SJSA1 (cell line): ENCODE data around the gene STRN4. TPM values are rescaled to one million over a fixed set of nuclear protein-coding genes. Genes with fewer than 3 reads are reported as not detected.
"Not testable (repeated sequence)": the region's sequence is repeated elsewhere in the genome, so short reads cannot be mapped to it uniquely, and the experiment has no call there.

ENCODE experiments used
- DNase-seq, 2 experiments: peaks; one replicate each; pipeline ENCODE4 v3.0.0-alpha.2; 2015 to 2020; ENCODE audit warnings: low spot score in 2 of 2, low read depth in 1 of 2
- H3K27ac ChIP-seq: fragments of 250-450 bp; sonication (Bioruptor Pico); 2 replicates; pipeline ENCODE4 v1.5.1; 2020; ENCODE audit warnings: mild to moderate bottlenecking, moderate library complexity
- H3K27me3 ChIP-seq: fragments of 250-450 bp; sonication (Bioruptor Pico); replicated peaks from 2 replicates; pipeline ENCODE4 v1.5.1; 2020; ENCODE audit warnings: mild to moderate bottlenecking, moderate library complexity
- H3K36me3 ChIP-seq: fragments of 250-450 bp; sonication (Bioruptor Pico); 2 replicates; pipeline ENCODE4 v1.5.1; 2020; ENCODE audit warnings: mild to moderate bottlenecking
- H3K4me1 ChIP-seq: fragments of 250-450 bp; sonication (Bioruptor Pico); replicated peaks from 2 replicates; pipeline ENCODE4 v1.6.1; 2021; ENCODE audit warnings: mild to moderate bottlenecking
- H3K4me3 ChIP-seq: fragments of 250-450 bp; sonication (Bioruptor Pico); 2 replicates; pipeline ENCODE4 v1.5.1; 2020; ENCODE audit warnings: mild to moderate bottlenecking
- H3K9me3 ChIP-seq: fragments of 250-450 bp; sonication (Bioruptor Pico); replicated peaks from 2 replicates; pipeline ENCODE4 v1.5.1; 2020; ENCODE audit warnings: mild to moderate bottlenecking
- total RNA-seq: library from RNA; depleted of rRNA; stranded (reverse); fragments of >200 nt; shearing (Covaris generic); gene quantifications from 2 replicates; pipeline ENCODE4 v1.2.3, GENCODE V29; 2014

Gene STRN4
- total RNA-seq, 1 experiment from 2014 or later = 91.1 TPM

DNA sequence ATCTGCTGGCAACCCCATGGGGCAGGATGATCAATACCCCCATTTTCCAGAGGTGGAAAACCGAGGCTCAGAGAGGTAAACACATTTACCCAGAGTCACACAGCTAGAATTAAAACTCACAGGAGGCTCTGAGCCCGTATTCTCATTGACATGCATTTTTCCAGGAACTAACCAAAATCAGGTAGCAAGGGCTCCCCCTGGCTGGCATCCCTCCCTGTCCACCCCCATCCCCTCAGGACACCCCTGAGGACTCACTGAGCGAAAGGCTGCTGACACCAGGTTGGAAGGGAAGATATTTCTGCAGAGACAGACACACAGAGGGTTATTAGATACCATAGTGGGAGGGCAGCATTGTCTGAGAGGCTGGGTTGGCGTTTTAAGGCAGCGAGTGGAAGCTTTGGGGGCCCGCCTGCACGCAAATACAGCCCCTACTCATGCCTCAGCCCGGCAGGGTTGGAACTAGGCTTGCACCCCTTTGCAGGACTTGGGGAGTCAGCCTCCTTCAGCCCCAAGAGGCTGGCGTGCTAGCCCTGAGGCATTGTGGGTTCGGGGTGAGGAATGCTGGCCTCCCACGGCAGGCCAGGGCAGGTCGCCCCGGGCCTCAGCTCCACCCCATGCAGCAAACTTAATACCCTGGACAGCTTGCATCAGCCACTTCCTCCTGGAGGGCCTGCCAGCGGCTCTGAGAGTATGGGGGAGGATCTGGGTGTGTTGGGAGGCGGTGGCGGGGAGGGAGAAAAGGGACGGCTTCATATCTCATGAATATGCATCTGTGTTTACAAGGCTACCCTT, 38.2 kb upstream of the STRN4 start:
- Histone ChIP-seq H3K27ac (peak overlapping the region; percentile 90), H3K4me3 (peak overlapping the region; percentile 13; the same call in 1 of the 2 replicates), H3K27me3 (no peaks in the 10 kb centered on the region), H3K4me1 (peaks cover 32% of the 10 kb centered on the region), H3K9me3 (no peaks in the 10 kb centered on the region), H3K36me3 (peaks cover 77% of the 10 kb centered on the region)
- peak; percentile 58 to 82 for DNase-seq

DNA sequence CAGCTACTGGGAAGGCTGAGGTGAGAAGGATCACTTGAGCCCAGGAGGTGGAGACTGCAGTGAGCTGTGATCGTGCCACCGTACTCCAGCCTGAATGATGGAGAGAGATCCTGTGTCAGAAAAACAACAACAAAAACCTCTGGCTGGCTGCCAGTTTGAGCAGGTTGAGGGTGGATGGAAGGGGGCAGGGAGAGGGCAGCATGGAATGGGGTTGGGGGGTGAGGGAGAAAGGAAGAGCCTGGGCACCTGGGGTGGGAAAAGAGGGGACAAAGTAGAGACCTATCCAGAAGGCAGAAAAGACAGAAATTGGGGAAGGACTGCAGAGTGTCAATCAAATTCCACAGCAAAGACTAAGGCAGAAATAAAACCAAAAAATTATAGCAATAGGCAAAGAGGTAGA, 37.4 kb upstream of the STRN4 start:
- Histone ChIP-seq H3K27me3 (no peaks in the 10 kb centered on the region), H3K4me1 (peaks cover 32% of the 10 kb centered on the region), H3K9me3 (no peaks in the 10 kb centered on the region), H3K36me3 (peaks cover 84% of the 10 kb centered on the region), H3K27ac (no peak overlapping the region), H3K4me3 (no peak overlapping the region)
- DNase-seq = no peak

DNA sequence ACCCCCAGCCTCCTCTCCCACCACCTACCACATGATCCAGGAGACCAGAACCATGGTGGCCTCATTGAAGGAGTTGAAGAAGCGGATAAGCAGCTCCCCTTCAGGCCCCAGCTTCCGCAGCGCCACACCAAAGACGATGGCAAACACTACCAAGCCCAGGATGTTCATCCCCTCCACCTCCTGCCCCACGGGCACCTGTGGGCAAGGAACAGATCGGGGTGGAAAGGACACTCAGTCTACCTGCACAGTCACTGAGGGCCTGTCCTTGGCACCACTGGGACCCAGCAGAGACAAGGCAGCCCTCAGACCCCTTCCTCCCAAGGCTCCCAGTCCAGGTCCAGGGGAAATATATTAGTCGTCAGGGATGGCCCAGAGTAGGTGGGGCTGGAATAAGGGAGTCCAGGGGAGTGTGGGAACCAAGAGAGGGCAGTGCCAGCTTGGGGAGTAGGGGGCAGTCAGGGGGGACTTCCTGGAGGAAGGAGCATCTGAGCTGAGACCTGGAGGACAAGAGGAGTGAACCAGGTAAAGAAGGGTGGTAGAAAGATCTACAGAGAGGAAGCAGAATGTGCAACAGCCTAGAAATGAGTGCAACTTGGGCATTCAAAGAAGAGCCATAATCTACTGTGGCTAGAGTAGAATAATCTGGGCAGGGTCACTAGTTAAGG, 36.2 kb upstream of the STRN4 start:
- H3K4me3 ChIP-seq = no peak overlapping the region
- peaks cover 32% of the 10 kb centered on the region for H3K4me1 ChIP-seq
- no peak overlapping the region for H3K27ac ChIP-seq
- H3K36me3 ChIP-seq = peaks cover 92% of the 10 kb centered on the region
- H3K27me3 ChIP-seq = no peaks in the 10 kb centered on the region
- DNase-seq = no peak
- no peaks in the 10 kb centered on the region for H3K9me3 ChIP-seq

- peaks cover 83% of the 10 kb centered on the region for H3K36me3 ChIP-seq
- H3K4me3 ChIP-seq, H3K27me3 ChIP-seq, DNase-seq, H3K9me3 ChIP-seq, H3K4me1 ChIP-seq, H3K27ac ChIP-seq: not testable (repeated sequence)
These were observed 31.9 kb upstream of the STRN4 start for GRCh38 chr19:46777956-46778645.

GRCh38 chr19:46776927-46777911, 31.0 kb upstream of the STRN4 start:
- Histone ChIP-seq H3K27ac (no peak overlapping the region), H3K27me3 (no peaks in the 10 kb centered on the region), H3K36me3 (peaks cover 75% of the 10 kb centered on the region), H3K4me1 (no peaks in the 10 kb centered on the region; the same call in 1 of the 2 replicates), H3K4me3 (no peak overlapping the region), H3K9me3 (no peaks in the 10 kb centered on the region)
- no peak for DNase-seq

- Histone ChIP-seq H3K9me3 (no peaks in the 10 kb centered on the region), H3K4me1 (peaks cover 3% of the 10 kb centered on the region; the same call in 1 of the 2 replicates), H3K4me3 (no peak overlapping the region), H3K27me3 (no peaks in the 10 kb centered on the region), H3K27ac (no peak overlapping the region), H3K36me3 (peaks cover 62% of the 10 kb centered on the region)
- DNase-seq = no peak
These were observed 29.5 kb upstream of the STRN4 start for GRCh38 chr19:46775642-46776258.

GRCh38 chr19:46773018-46773399, 26.8 kb upstream of the STRN4 start:
- Histone ChIP-seq H3K4me1 (peaks cover 3% of the 10 kb centered on the region; the same call in 1 of the 2 replicates), H3K27ac (no peak overlapping the region), H3K4me3 (no peak overlapping the region), H3K9me3 (no peaks in the 10 kb centered on the region), H3K36me3 (peaks cover 34% of the 10 kb centered on the region), H3K27me3 (no peaks in the 10 kb centered on the region)
- no peak for DNase-seq

DNA sequence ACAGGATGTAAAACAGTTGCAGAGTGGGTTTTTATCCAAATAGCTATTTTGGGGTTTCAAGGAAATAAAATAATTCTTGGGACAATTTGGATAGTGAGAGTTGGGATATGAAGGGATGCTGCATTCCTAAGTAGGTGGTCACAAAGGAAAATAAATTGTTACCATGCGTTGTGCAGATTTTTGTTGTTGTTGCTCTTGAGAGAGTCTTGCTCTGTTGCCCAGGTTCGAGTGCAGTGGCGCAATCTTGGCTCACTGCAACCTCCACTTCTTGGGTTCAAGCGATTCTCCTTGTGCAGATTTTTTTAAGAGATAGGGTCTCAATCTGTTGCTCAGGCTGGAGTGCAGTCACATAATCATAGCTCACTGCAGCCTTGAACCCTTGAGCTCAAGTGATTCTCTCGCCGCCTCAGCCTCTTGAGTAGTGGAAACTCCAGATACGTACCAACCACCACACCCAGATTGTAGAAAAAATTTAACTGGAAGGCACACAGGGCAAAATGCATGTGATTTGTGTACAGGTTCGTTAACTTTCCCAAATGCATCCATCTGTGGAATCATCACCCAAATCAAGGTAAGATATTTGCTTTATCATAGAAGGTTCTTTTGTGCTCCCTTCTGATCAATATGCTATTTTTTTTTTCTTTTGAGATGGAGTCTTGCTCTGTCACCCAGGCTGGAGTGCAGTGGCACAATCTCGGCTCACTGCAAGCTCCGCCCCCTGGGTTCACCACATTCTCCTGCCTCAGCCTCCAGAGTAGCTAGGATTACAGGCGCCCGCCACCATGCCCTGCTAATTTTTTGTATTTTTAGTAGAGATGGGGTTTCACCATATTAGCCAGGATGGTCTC, 26.1 kb upstream of the STRN4 start:
- Histone ChIP-seq H3K27ac (no peak overlapping the region), H3K36me3 (peaks cover 30% of the 10 kb centered on the region), H3K9me3 (no peaks in the 10 kb centered on the region), H3K4me1 (peaks cover 3% of the 10 kb centered on the region; the same call in 1 of the 2 replicates), H3K27me3 (no peaks in the 10 kb centered on the region), H3K4me3 (no peak overlapping the region)
- no peak for DNase-seq

GRCh38 chr19:46768746-46769145, 22.5 kb upstream of the STRN4 start:
- not testable (repeated sequence) for H3K27me3 ChIP-seq, H3K4me3 ChIP-seq, H3K36me3 ChIP-seq, H3K4me1 ChIP-seq, H3K27ac ChIP-seq, DNase-seq, H3K9me3 ChIP-seq

- Histone ChIP-seq H3K36me3 (no peaks in the 10 kb centered on the region), H3K9me3 (no peaks in the 10 kb centered on the region), H3K27me3 (no peaks in the 10 kb centered on the region), H3K4me1 (0 out of 2 replicates have a peak, but pooled peaks cover 3% of the 10 kb centered on the region), H3K27ac (no peak overlapping the region), H3K4me3 (no peak overlapping the region)
- peak in 1 of 2 experiments; percentile 42 for DNase-seq
These were observed 20.5 kb upstream of the STRN4 start for GRCh38 chr19:46766569-46767317.

DNA sequence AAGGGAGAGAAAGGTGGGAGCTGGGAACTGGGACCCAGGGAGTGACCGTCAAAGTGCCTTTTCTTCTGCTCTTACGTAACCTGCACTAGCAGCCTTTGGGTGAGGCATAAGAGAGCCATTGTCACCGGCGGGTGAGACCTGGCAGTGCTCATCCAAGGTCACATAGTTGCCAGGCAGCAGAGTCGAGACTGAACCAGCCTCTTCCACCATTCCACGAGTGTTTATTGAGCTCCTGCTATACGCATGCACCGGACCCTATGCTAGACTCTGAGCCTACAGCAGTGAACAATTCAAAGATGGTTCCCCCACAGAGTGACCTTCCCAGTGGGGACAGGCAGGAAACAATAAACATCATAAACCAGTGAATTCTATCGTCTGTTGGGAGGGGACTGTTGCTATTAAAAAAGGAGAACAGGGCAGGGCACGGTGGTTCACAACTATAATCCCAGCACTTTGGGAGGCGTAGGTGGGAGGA, 18.6 kb upstream of the STRN4 start:
- Histone ChIP-seq H3K4me1 (0 out of 2 replicates have a peak, but pooled peaks cover 4% of the 10 kb centered on the region), H3K27ac (no peak overlapping the region), H3K4me3 (no peak overlapping the region), H3K36me3 (no peaks in the 10 kb centered on the region), H3K9me3 (no peaks in the 10 kb centered on the region), H3K27me3 (no peaks in the 10 kb centered on the region)
- no peak for DNase-seq
